Measurements from ENCODE around the gene FAM114A1. TPM values are rescaled to one million over a fixed set of nuclear protein-coding genes. Genes with fewer than 3 reads are reported as not detected.

FAM114A1 gene
- total RNA-seq, 3 donors from 2014 or later (not counting 1 experiment from before 2014, with no cell fraction given), result 0.31 to 0.70 TPM; not detected in 1

DNA sequence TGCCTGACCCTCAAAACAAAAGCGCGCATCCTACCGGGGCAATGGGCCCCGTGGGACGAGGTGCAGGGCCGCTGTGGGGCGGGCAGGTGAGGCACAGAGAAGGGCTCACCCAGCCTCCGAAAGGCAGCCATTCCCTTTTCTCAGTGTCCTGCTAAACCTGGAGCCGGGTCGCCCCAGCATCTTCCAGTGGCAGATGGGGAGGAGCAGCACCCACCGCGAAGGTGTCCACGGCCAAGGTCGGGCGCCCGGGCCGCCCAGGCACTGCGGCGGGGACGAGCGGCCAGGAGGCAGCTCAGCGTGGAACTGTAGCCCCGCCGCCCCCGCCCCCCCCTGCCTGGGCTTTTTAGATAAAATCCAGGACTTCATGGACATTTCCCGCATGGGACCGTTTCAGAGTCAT is 43.8 kb upstream of the FAM114A1 start:
- peaks cover 0 to 2% of the 10 kb centered on the region in 2 donors for H3K9me3 Mint-ChIP-seq
- no peak overlapping the region for H3K27ac Mint-ChIP-seq
- 94% methylated on average over 27 of the region's 27 CpGs for WGBS (ENCODE audit: insufficient coverage)
- intact Hi-C loops (cut with micrococcal nuclease), result no loop called here
- no peak overlapping the region for H3K4me3 Mint-ChIP-seq
- DNase-seq, result no peak
- TF ChIP-seq, protein P1, sequence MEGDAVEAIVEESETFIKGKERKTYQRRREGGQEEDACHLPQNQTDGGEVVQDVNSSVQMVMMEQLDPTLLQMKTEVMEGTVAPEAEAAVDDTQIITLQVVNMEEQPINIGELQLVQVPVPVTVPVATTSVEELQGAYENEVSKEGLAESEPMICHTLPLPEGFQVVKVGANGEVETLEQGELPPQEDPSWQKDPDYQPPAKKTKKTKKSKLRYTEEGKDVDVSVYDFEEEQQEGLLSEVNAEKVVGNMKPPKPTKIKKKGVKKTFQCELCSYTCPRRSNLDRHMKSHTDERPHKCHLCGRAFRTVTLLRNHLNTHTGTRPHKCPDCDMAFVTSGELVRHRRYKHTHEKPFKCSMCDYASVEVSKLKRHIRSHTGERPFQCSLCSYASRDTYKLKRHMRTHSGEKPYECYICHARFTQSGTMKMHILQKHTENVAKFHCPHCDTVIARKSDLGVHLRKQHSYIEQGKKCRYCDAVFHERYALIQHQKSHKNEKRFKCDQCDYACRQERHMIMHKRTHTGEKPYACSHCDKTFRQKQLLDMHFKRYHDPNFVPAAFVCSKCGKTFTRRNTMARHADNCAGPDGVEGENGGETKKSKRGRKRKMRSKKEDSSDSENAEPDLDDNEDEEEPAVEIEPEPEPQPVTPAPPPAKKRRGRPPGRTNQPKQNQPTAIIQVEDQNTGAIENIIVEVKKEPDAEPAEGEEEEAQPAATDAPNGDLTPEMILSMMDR (IDR thresholded peaks at IDR 0.05), result no peak
- Histone ChIP-seq H3K27me3 (ENCODE audit: control insufficient read depth, insufficient read depth, low read length) (no peaks in the 10 kb centered on the region), H3K9me3 (ENCODE audit: control insufficient read depth, insufficient read depth, low read length) (peaks cover 9% of the 10 kb centered on the region), H3K4me3 (ENCODE audit: low read length) (no peak overlapping the region), H3K27ac (ENCODE audit: low read length) (no peak overlapping the region), H3K36me3 (ENCODE audit: control insufficient read depth, insufficient read depth, low read length) (peaks cover 14% of the 10 kb centered on the region), H3K4me1 (ENCODE audit: control insufficient read depth, insufficient read depth, low read length) (peaks cover 10% of the 10 kb centered on the region)
- ATAC-seq, result no peak
- H3K4me1 Mint-ChIP-seq, result peaks cover 8 to 12% of the 10 kb centered on the region in 2 donors
- H3K36me3 Mint-ChIP-seq, result peaks cover 12% of the 10 kb centered on the region
- H3K27me3 Mint-ChIP-seq (ENCODE audit: low read depth in 2 of 2), result no peaks in the 10 kb centered on the region

DNA sequence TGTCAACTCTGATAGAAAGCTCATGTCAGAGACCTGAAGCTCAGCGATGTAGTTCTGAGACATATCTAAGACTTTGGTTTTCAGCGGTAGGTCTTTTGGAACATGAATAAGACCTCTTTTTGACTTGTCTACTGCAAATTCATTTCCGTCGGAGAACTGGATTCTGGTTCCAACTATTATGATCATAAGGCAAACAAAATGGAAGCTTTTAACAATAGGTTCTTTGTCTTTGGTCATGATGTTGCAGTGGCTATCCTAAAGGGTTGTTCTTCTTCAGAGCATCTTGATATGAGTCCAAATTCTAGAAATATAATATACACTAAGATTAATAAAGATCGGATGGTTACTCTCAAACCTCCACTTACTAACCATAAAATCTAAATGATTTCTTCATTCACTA is 38.4 kb upstream of the FAM114A1 start:
- no peak overlapping the region for H3K4me3 Mint-ChIP-seq
- TF ChIP-seq, protein P1 (IDR thresholded peaks at IDR 0.05), result no peak
- 96% methylated on average over 4 of the region's 5 CpGs for WGBS (ENCODE audit: insufficient coverage)
- H3K27me3 Mint-ChIP-seq (ENCODE audit: low read depth in 2 of 2), result no peaks in the 10 kb centered on the region
- Histone ChIP-seq H3K9me3 (ENCODE audit: control insufficient read depth, insufficient read depth, low read length) (no peaks in the 10 kb centered on the region), H3K27ac (ENCODE audit: low read length) (no peak overlapping the region), H3K27me3 (ENCODE audit: control insufficient read depth, insufficient read depth, low read length) (no peaks in the 10 kb centered on the region), H3K36me3 (ENCODE audit: control insufficient read depth, insufficient read depth, low read length) (peaks cover 18% of the 10 kb centered on the region), H3K4me1 (ENCODE audit: control insufficient read depth, insufficient read depth, low read length) (peaks cover 9% of the 10 kb centered on the region), H3K4me3 (ENCODE audit: low read length) (no peak overlapping the region)
- intact Hi-C loops (cut with micrococcal nuclease), result no loop called here
- no peak overlapping the region for H3K27ac Mint-ChIP-seq
- peaks cover 0 to 2% of the 10 kb centered on the region in 2 donors for H3K9me3 Mint-ChIP-seq
- no peak for DNase-seq
- peaks cover 8 to 17% of the 10 kb centered on the region in 2 donors for H3K4me1 Mint-ChIP-seq
- ATAC-seq, result no peak
- peaks cover 14% of the 10 kb centered on the region for H3K36me3 Mint-ChIP-seq

DNA sequence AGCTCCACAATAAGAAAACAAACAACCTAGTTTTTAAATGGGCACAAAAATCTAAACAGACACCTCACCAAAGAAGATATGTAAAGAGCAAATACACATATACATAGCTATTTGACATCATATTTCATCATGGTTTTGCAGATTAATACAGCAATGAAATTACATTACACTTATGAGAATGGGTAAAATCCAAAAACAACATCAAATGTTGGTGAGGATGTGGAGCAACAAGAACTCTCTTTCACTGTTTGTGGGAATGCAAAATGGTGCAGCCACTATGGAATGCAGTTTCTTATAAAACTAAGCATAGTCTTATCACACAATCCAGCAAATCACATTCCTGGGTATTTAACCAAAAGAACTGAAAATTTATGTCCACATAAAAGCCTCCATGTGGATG is 36.0 kb upstream of the FAM114A1 start:
- intact Hi-C loops (cut with micrococcal nuclease), result no loop called here
- DNase-seq (no peak), ATAC-seq (no peak)
- H3K4me1 Mint-ChIP-seq, result peaks cover 15 to 17% of the 10 kb centered on the region in 2 donors
- no peaks in the 10 kb centered on the region for H3K27me3 ChIP-seq (ENCODE audit: control insufficient read depth, insufficient read depth, low read length)
- H3K9me3 Mint-ChIP-seq, result peaks cover 4 to 8% of the 10 kb centered on the region in 2 donors
- H3K9me3 ChIP-seq (ENCODE audit: control insufficient read depth, insufficient read depth, low read length), result no peaks in the 10 kb centered on the region
- peaks cover 9% of the 10 kb centered on the region for H3K4me1 ChIP-seq (ENCODE audit: control insufficient read depth, insufficient read depth, low read length)
- H3K4me3 Mint-ChIP-seq, result no peak overlapping the region
- peaks cover 8% of the 10 kb centered on the region for H3K36me3 Mint-ChIP-seq
- H3K27ac ChIP-seq (ENCODE audit: low read length), result no peak overlapping the region
- peaks cover 16% of the 10 kb centered on the region for H3K36me3 ChIP-seq (ENCODE audit: control insufficient read depth, insufficient read depth, low read length)
- no peaks in the 10 kb centered on the region for H3K27me3 Mint-ChIP-seq (ENCODE audit: low read depth in 2 of 2)
- TF ChIP-seq, protein P1 (IDR thresholded peaks at IDR 0.05), result no peak
- H3K27ac Mint-ChIP-seq, result no peak overlapping the region
- H3K4me3 ChIP-seq (ENCODE audit: low read length), result no peak overlapping the region

DNA sequence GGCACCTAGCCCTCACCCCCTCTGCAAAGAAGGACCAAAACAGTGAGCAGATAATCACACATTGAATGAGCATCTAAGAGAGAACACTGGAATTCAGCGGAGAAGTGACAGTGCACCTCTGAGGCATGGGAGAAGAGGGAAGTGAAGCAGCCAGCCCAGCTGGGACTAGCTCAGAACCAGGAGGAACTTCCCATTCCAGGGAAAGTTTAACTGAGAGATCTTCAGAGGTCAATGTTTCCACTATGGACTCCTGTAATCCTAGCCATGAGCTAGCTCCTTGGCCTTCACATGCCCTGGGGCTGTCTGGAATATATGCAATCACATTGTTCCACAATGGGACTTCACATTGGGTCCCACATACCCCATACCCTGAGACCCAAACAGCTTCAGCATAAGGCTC is 35.4 kb upstream of the FAM114A1 start:
- WGBS (ENCODE audit: insufficient coverage), result 96% methylated on average over 1 of the region's 1 CpG
- H3K27me3 Mint-ChIP-seq (ENCODE audit: low read depth in 2 of 2), result no peaks in the 10 kb centered on the region
- peaks cover 4 to 8% of the 10 kb centered on the region in 2 donors for H3K9me3 Mint-ChIP-seq
- peaks cover 8% of the 10 kb centered on the region for H3K36me3 Mint-ChIP-seq
- Histone ChIP-seq H3K9me3 (ENCODE audit: control insufficient read depth, insufficient read depth, low read length) (no peaks in the 10 kb centered on the region), H3K36me3 (ENCODE audit: control insufficient read depth, insufficient read depth, low read length) (peaks cover 14% of the 10 kb centered on the region), H3K27ac (ENCODE audit: low read length) (no peak overlapping the region), H3K27me3 (ENCODE audit: control insufficient read depth, insufficient read depth, low read length) (no peaks in the 10 kb centered on the region), H3K4me3 (ENCODE audit: low read length) (no peak overlapping the region), H3K4me1 (ENCODE audit: control insufficient read depth, insufficient read depth, low read length) (peaks cover 9% of the 10 kb centered on the region)
- peaks cover 15 to 18% of the 10 kb centered on the region in 2 donors for H3K4me1 Mint-ChIP-seq
- TF ChIP-seq, protein P1 (IDR thresholded peaks at IDR 0.05), result no peak
- no peak overlapping the region for H3K4me3 Mint-ChIP-seq
- no peak for DNase-seq
- intact Hi-C loops (cut with micrococcal nuclease), result no loop called here
- no peak overlapping the region for H3K27ac Mint-ChIP-seq
- ATAC-seq, result no peak

Measured in natural killer cell (primary cell).